ENCODE measurements around the gene NCEH1.

DNA sequence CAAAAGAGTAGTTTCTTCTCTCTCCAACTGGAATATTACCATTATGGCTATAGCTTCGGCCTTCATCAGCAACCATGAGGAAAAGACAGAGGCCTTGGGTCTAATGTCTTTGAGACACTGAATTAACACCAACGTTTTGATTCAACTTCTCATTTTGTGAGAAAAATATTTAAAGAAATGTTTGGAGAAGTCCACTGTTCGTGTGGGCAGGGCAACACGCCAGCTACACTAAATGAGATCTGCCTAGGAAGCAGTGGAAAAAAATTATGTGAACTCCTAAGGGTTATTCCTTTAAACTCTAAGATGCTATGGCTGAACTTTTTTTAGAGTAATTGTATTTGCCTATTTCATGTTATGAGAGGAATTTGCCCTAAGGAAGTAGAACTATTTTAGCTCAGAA, 41.8 kb downstream of the NCEH1 start:
- no peak for TF ChIP-seq CTCF (IDR thresholded peaks at IDR 0.05)
- no peak for TF ChIP-seq POLR2AphosphoS5 (IDR thresholded peaks at IDR 0.05)
- no peak for TF ChIP-seq POLR2A (IDR thresholded peaks at IDR 0.05)
